ENCODE measurements around the gene ITGB6.
"Not testable (repeated sequence)": the region's sequence is repeated elsewhere in the genome, so short reads cannot be mapped to it uniquely, and the experiment has no call there.

GRCh38 chr2:160148419-160148818 lies 51.7 kb downstream of the ITGB6 start:
- TF ChIP-seq REST (IDR thresholded peaks at IDR 0.05); HEYL (CRISPR knock-in tag; IDR thresholded peaks at IDR 0.05): not testable (repeated sequence)
- TF ChIP-seq, protein P1, sequence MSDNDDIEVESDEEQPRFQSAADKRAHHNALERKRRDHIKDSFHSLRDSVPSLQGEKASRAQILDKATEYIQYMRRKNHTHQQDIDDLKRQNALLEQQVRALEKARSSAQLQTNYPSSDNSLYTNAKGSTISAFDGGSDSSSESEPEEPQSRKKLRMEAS (IDR thresholded peaks at IDR 0.05) = not testable (repeated sequence)

Data from A549 (cell line).